Neural progenitor cell (in vitro differentiated cells): ENCODE data around the gene PTX3. TPM values are rescaled to one million over a fixed set of nuclear protein-coding genes. Genes with fewer than 3 reads are reported as not detected.

Source experiments
- DNase-seq: peaks from one replicate; pipeline ENCODE4 v3.0.0-alpha.2; 2016; ENCODE audit warnings: low spot score
- H2AFZ ChIP-seq: fragments of 200-600 bp; sonication (generic); replicated peaks from 2 replicates; pipeline ENCODE4 v1.6.1; 2016; ENCODE audit warnings: antibody characterized with exemption
- H3F3A ChIP-seq: fragments of 200-600 bp; sonication (generic); 2 replicates; pipeline ENCODE4 v1.6.1; 2016; ENCODE audit warnings: antibody characterized with exemption, low read depth
- H3K27ac ChIP-seq: fragments of 200-600 bp; sonication (generic); 2 replicates; pipeline ENCODE4 v1.5.1; 2016; ENCODE audit warnings: mild to moderate bottlenecking
- H3K27me3 ChIP-seq: fragments of 200-600 bp; sonication (generic); 2 replicates; pipeline ENCODE4 v1.6.1; 2016; ENCODE audit warnings: mild to moderate bottlenecking, moderate library complexity
- H3K36me3 ChIP-seq: fragments of 200-600 bp; sonication (generic); 2 replicates; pipeline ENCODE4 v1.5.1; 2016
- H3K4me1 ChIP-seq: fragments of 200-600 bp; sonication (generic); 2 replicates; pipeline ENCODE4 v1.6.1; 2016; ENCODE audit warnings: mixed run types
- H3K4me2 ChIP-seq: fragments of 200-600 bp; sonication (generic); 2 replicates; pipeline ENCODE4 v1.6.1; 2016
- H3K4me3 ChIP-seq: fragments of 200-600 bp; sonication (generic); 2 replicates; pipeline ENCODE4 v1.5.1; 2016
- H3K79me2 ChIP-seq: fragments of 200-600 bp; sonication (generic); 2 replicates; pipeline ENCODE4 v1.6.1; 2016; ENCODE audit warnings: low read depth
- H3K9ac ChIP-seq: fragments of 200-600 bp; sonication (generic); 2 replicates; pipeline ENCODE4 v1.6.1; 2016
- H3K9me3 ChIP-seq: fragments of 200-600 bp; sonication (generic); 2 replicates; pipeline ENCODE4 v1.5.1; 2016; ENCODE audit warnings: low read depth
- H4K20me1 ChIP-seq: fragments of 200-600 bp; sonication (generic); 2 replicates; pipeline ENCODE4 v1.6.1; 2016; ENCODE audit warnings: low read depth
- H3K27ac Mint-ChIP-seq: 3 replicates; pipeline ENCODE4 v1.8.0; 2021; ENCODE audit warnings: mixed read lengths
- H3K27me3 Mint-ChIP-seq: 2 replicates; pipeline ENCODE4 v1.8.0; 2022; ENCODE audit warnings: low read depth, mild to moderate bottlenecking, inconsistent platforms, moderate library complexity, mixed read lengths; ENCODE audit not compliant: insufficient read depth
- H3K36me3 Mint-ChIP-seq: 3 replicates; pipeline ENCODE4 v1.8.0; 2021; ENCODE audit warnings: mixed read lengths
- H3K4me1 Mint-ChIP-seq: 3 replicates; pipeline ENCODE4 v1.8.0; 2021; ENCODE audit warnings: mixed read lengths
- H3K4me3 Mint-ChIP-seq: 3 replicates; pipeline ENCODE4 v1.8.0; 2021; ENCODE audit warnings: mild to moderate bottlenecking, moderate library complexity, mixed read lengths
- H3K9me3 Mint-ChIP-seq: 3 replicates; pipeline ENCODE4 v1.8.0; 2020; ENCODE audit warnings: mixed read lengths
- EZH2 ChIP-seq: fragments of 200-600 bp; sonication (generic); IDR thresholded peaks from 2 replicates; pipeline ENCODE4 v1.6.1; 2017; ENCODE audit warnings: antibody characterized with exemption, mild to moderate bottlenecking, moderate library complexity
- EZH2phosphoT487 ChIP-seq: fragments of 200-600 bp; sonication (generic); IDR thresholded peaks from 2 replicates; pipeline ENCODE4 v1.6.1; 2017; ENCODE audit warnings: antibody characterized with exemption
- total RNA-seq: library from RNA; depleted of rRNA; stranded (reverse); fragments of >200 nt; gene quantifications from 2 replicates; pipeline ENCODE4 v1.2.3, GENCODE V29; 2015; ENCODE audit warnings: low replicate concordance
- TF ChIP-seq, protein P1 (sequence below): fragments of 200-600 bp; sonication (generic); IDR thresholded peaks from 2 replicates; pipeline ENCODE4 v1.5.1; 2017; ENCODE audit warnings: antibody characterized with exemption, mild to moderate bottlenecking

PTX3 gene
- total RNA-seq, 1 donor from 2014 or later: 9.0 TPM

DNA sequence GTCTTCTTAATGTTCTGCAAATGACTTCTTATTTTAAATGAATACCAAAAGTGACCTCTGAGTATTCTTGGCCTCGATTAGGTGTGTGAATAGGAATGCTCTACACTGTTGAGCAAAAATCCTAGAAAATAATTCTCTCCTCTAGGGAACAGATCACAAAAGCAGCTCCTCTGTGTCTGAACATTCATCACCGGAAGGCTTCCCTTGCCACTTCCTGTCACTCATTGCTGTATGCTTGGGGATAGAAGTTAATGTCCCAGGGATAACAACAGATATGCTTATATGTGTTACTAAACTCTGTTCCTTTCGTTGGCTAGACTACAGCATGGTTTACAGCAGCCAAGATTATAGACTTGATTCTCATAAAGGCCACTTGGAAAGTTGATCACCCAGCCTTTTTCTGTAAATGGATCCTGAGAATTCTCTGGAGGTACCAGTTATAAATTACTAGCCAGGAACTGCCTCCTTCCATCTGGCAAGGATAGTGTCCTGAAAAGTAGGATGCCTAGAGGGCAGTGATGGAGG, 16.0 kb upstream of the PTX3 start:
- H3K4me1 Mint-ChIP-seq: no peaks in the 10 kb centered on the region
- H3K4me2 ChIP-seq: no peak overlapping the region
- no peaks in the 10 kb centered on the region for H3K27me3 Mint-ChIP-seq
- no peaks in the 10 kb centered on the region for H3K9me3 ChIP-seq
- H2AFZ ChIP-seq: no peak overlapping the region
- no peak overlapping the region for H3K4me3 Mint-ChIP-seq
- H3F3A ChIP-seq: no peaks in the 10 kb centered on the region
- TF ChIP-seq EZH2 (no peak), EZH2phosphoT487 (no peak)
- TF ChIP-seq, protein P1, sequence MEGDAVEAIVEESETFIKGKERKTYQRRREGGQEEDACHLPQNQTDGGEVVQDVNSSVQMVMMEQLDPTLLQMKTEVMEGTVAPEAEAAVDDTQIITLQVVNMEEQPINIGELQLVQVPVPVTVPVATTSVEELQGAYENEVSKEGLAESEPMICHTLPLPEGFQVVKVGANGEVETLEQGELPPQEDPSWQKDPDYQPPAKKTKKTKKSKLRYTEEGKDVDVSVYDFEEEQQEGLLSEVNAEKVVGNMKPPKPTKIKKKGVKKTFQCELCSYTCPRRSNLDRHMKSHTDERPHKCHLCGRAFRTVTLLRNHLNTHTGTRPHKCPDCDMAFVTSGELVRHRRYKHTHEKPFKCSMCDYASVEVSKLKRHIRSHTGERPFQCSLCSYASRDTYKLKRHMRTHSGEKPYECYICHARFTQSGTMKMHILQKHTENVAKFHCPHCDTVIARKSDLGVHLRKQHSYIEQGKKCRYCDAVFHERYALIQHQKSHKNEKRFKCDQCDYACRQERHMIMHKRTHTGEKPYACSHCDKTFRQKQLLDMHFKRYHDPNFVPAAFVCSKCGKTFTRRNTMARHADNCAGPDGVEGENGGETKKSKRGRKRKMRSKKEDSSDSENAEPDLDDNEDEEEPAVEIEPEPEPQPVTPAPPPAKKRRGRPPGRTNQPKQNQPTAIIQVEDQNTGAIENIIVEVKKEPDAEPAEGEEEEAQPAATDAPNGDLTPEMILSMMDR: no peak
- DNase-seq: no peak
- peaks cover 7% of the 10 kb centered on the region for H3K9me3 Mint-ChIP-seq
- H3K4me3 ChIP-seq: no peak overlapping the region
- H3K79me2 ChIP-seq: no peaks in the 10 kb centered on the region
- H3K27ac ChIP-seq: no peak overlapping the region
- H3K4me1 ChIP-seq: no peaks in the 10 kb centered on the region
- H3K27ac Mint-ChIP-seq: no peak overlapping the region
- H4K20me1 ChIP-seq: no peaks in the 10 kb centered on the region
- peaks cover 21% of the 10 kb centered on the region for H3K36me3 Mint-ChIP-seq
- H3K27me3 ChIP-seq: no peaks in the 10 kb centered on the region
- H3K9ac ChIP-seq: no peak overlapping the region
- H3K36me3 ChIP-seq: no peaks in the 10 kb centered on the region

DNA sequence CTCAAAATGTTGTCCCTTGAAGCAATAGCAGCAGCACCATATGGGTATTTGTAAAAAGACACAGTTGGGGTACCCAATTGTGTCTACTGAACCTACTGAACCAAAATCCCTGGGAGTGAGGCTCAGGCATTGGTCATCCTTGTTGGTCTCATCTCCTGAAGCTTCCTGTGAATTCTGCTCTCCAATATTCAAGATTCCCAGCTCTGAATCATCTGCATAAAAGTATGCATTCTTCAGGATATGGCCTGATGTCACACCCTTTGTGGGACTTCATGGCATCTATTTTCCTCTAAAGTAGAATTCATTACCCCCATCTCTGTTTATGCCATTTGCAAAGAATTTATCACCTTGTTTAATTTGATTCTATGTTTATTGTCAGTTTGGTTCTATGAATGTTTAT, 13.3 kb upstream of the PTX3 start:
- peaks cover 11% of the 10 kb centered on the region for H3K9me3 Mint-ChIP-seq
- H3K4me2 ChIP-seq: no peak overlapping the region
- H3K27me3 ChIP-seq: no peaks in the 10 kb centered on the region
- peaks cover 30% of the 10 kb centered on the region for H3K36me3 Mint-ChIP-seq
- no peak for DNase-seq
- H3K4me1 Mint-ChIP-seq: peaks cover 4% of the 10 kb centered on the region
- no peaks in the 10 kb centered on the region for H3K27me3 Mint-ChIP-seq
- H3K36me3 ChIP-seq: no peaks in the 10 kb centered on the region
- no peak overlapping the region for H3K9ac ChIP-seq
- H3K27ac ChIP-seq: no peak overlapping the region
- no peak for TF ChIP-seq EZH2
- TF ChIP-seq EZH2phosphoT487: no peak
- TF ChIP-seq, protein P1: no peak
- no peaks in the 10 kb centered on the region for H4K20me1 ChIP-seq
- no peak overlapping the region for H3K4me3 Mint-ChIP-seq
- H3F3A ChIP-seq: no peaks in the 10 kb centered on the region
- H3K4me1 ChIP-seq: peaks cover 6% of the 10 kb centered on the region
- no peaks in the 10 kb centered on the region for H3K79me2 ChIP-seq
- H2AFZ ChIP-seq: no peak overlapping the region
- no peak overlapping the region for H3K4me3 ChIP-seq
- no peak overlapping the region for H3K27ac Mint-ChIP-seq
- H3K9me3 ChIP-seq: no peaks in the 10 kb centered on the region

DNA sequence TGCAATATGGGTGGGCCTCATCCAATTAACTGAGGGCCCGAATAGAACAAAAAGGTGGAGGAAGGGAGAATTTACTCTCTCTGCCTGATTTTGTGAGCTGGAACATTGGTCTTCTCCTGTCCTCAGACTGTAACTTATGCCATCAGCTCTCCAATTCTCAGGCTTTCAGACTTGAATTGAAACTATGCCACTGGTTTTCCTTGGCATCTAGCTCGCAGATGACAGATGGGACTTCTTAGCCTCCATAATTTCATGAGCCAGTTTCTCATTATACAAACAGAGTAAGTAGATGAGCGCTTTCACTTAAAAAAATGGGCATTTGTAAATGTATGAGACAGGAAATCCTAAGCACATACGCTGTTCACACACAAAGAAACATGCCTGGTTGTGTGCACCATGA, 8.7 kb upstream of the PTX3 start:
- Mint-ChIP-seq H3K27me3 (no peaks in the 10 kb centered on the region), H3K4me1 (peaks cover 9% of the 10 kb centered on the region), H3K27ac (no peak overlapping the region), H3K9me3 (peaks cover 11% of the 10 kb centered on the region), H3K36me3 (peaks cover 26% of the 10 kb centered on the region), H3K4me3 (no peak overlapping the region)
- Histone ChIP-seq H2AFZ (peak overlapping the region; percentile 11), H3K9ac (no peak overlapping the region), H3K4me2 (peak overlapping the region; percentile 41), H3K27me3 (no peaks in the 10 kb centered on the region), H3K79me2 (no peaks in the 10 kb centered on the region), H3F3A (no peaks in the 10 kb centered on the region), H3K4me1 (peaks cover 6% of the 10 kb centered on the region), H3K36me3 (no peaks in the 10 kb centered on the region), H3K27ac (no peak overlapping the region), H4K20me1 (no peaks in the 10 kb centered on the region), H3K4me3 (no peak overlapping the region), H3K9me3 (no peaks in the 10 kb centered on the region)
- peak; percentile 11 for DNase-seq
- TF ChIP-seq, protein P1: no peak
